Measurements from ENCODE around the gene CYP1A2. TPM values are rescaled to one million over a fixed set of nuclear protein-coding genes. Genes with fewer than 3 reads are reported as not detected.

CYP1A2 gene
- total RNA-seq, 4 donors from 2014 or later: not detected

GRCh38 chr15:74790080-74790916 lies 41.7 kb downstream of the CYP1A2 start:
- Histone ChIP-seq H3K4me1 (peaks cover 87% of the 10 kb centered on the region), H3K4me3 (peak overlapping the region; percentile 2), H3K27me3 (no peaks in the 10 kb centered on the region), H3K36me3 (no peaks in the 10 kb centered on the region), H3K27ac (peak overlapping the region; percentile 71), H3K9me3 (no peaks in the 10 kb centered on the region)
- DNase-seq (ENCODE audit: low spot score in 2 of 2): no peak
- no peak for TF ChIP-seq POLR2A (IDR thresholded peaks at IDR 0.05)
- 36% methylated on average over 10 of the region's 15 CpGs for WGBS

- Histone ChIP-seq H3K36me3 (no peaks in the 10 kb centered on the region), H3K4me3 (no peak overlapping the region), H3K9me3 (no peaks in the 10 kb centered on the region), H3K27ac (no peak overlapping the region), H3K4me1 (peaks cover 79% of the 10 kb centered on the region), H3K27me3 (no peaks in the 10 kb centered on the region)
- WGBS: 64% methylated on average over 1 of the region's 1 CpG
- no peak for TF ChIP-seq EP300 (IDR thresholded peaks at IDR 0.05)
- TF ChIP-seq POLR2A (IDR thresholded peaks at IDR 0.05): no peak
- no peak for TF ChIP-seq POLR2AphosphoS5 (IDR thresholded peaks at IDR 0.05)
- TF ChIP-seq CTCF (IDR thresholded peaks at IDR 0.05): no peak
- DNase-seq (ENCODE audit: low spot score in 2 of 2): no peak
These were observed 42.4 kb downstream of the CYP1A2 start for GRCh38 chr15:74791007-74791406.

- 67% methylated on average over 7 of the region's 7 CpGs for WGBS
- H3K9me3 ChIP-seq: no peaks in the 10 kb centered on the region
- H3K4me3 ChIP-seq: no peak overlapping the region
- no peaks in the 10 kb centered on the region for H3K27me3 ChIP-seq
- H3K27ac ChIP-seq: no peak overlapping the region
- no peaks in the 10 kb centered on the region for H3K36me3 ChIP-seq
- DNase-seq (ENCODE audit: low spot score in 2 of 2): no peak
- peaks cover 73% of the 10 kb centered on the region for H3K4me1 ChIP-seq
- TF ChIP-seq POLR2A (IDR thresholded peaks at IDR 0.05): no peak
- no peak for TF ChIP-seq CTCF (IDR thresholded peaks at IDR 0.05)
- TF ChIP-seq EP300 (IDR thresholded peaks at IDR 0.05): no peak
- no peak for TF ChIP-seq POLR2AphosphoS5 (IDR thresholded peaks at IDR 0.05)
These were observed 43.0 kb downstream of the CYP1A2 start for GRCh38 chr15:74791667-74792066.

GRCh38 chr15:74792227-74793016 lies 43.8 kb downstream of the CYP1A2 start:
- WGBS: 77% methylated on average over 12 of the region's 12 CpGs
- H3K4me1 ChIP-seq: peaks cover 65% of the 10 kb centered on the region

More at GRCh38 chr15:74792227-74793016, 43.8 kb downstream of the CYP1A2 start:
- DNase-seq (ENCODE audit: low spot score in 2 of 2): no peak
- Histone ChIP-seq H3K36me3 (no peaks in the 10 kb centered on the region), H3K27ac (no peak overlapping the region), H3K4me3 (no peak overlapping the region), H3K9me3 (no peaks in the 10 kb centered on the region), H3K27me3 (no peaks in the 10 kb centered on the region)
- TF ChIP-seq POLR2AphosphoS5 (IDR thresholded peaks at IDR 0.05) (no peak), EP300 (IDR thresholded peaks at IDR 0.05) (no peak), POLR2A (IDR thresholded peaks at IDR 0.05) (no peak), CTCF (IDR thresholded peaks at IDR 0.05) (no peak)
